HEK293 (cell line): ENCODE results near the gene NOSIP.
A peak's percentile ranks its signal among the peaks of the same experiment; 100 is the strongest.

Source experiments
- CTCF ChIA-PET: fragments of 350-600 bp; formaldehyde crosslinking; extraction: SDS; loops from one replicate; lab custom pipeline; 2021; ENCODE audit warnings: antibody characterized with exemption; lab: Yijun Ruan, JAX
- POLR2A ChIA-PET: fragments of 300-600 bp; formaldehyde crosslinking; extraction: SDS; loops from one replicate; lab custom pipeline; 2020; ENCODE audit warnings: antibody characterized with exemption, inconsistent platforms; lab: Yijun Ruan, JAX
- H3K27ac ChIP-seq: fragments of 200-500 bp; sonication (Bioruptor generic); 2 replicates; pipeline ENCODE4 v1.5.1; 2014; ENCODE audit warnings: low read depth, low read length, control low read depth, inconsistent platforms; ENCODE audit errors: extremely low read depth
- H3K36me3 ChIP-seq, 2 experiments: fragments of 200-500 bp in 1 of 2; sonication (Bioruptor generic) in 1 of 2; 1 replicate in 1 of 2; 2 replicates in 1 of 2; pipeline ENCODE4 v1.5.1; 2014 to 2017; ENCODE audit warnings: inconsistent platforms in 2 of 2, low read length in 2 of 2; ENCODE audit not compliant: control insufficient read depth in 2 of 2, insufficient read depth in 1 of 2
- H3K4me1 ChIP-seq: fragments of 200-500 bp; sonication (Bioruptor generic); 2 replicates; pipeline ENCODE4 v1.5.1; 2014; ENCODE audit warnings: mild to moderate bottlenecking, low read length, inconsistent platforms; ENCODE audit not compliant: control insufficient read depth, insufficient read depth
- H3K4me3 ChIP-seq: 2 replicates; pipeline ENCODE4 v1.5.1; 2011; ENCODE audit warnings: low read depth, mild to moderate bottlenecking, control low read depth, low read length, moderate library complexity
- H3K9me3 ChIP-seq: fragments of 200-500 bp; sonication (Bioruptor generic); 2 replicates; pipeline ENCODE4 v1.5.1; 2014; ENCODE audit warnings: low read depth, low read length, inconsistent platforms; ENCODE audit not compliant: control insufficient read depth, insufficient read depth
- EGR2 ChIP-seq: fragments of 450-650 bp; formaldehyde crosslinking; IDR thresholded peaks from 2 replicates; pipeline ENCODE4 v1.5.1; 2016; ENCODE audit warnings: low read depth, missing biosample characterization, missing genetic modification characterization
- HIC1 ChIP-seq: fragments of 450-650 bp; formaldehyde crosslinking; IDR thresholded peaks from 2 replicates; pipeline ENCODE4 v1.5.1; 2016; ENCODE audit warnings: missing biosample characterization, missing genetic modification characterization
- KLF10 ChIP-seq: fragments of 450-650 bp; IDR thresholded peaks from 2 replicates; pipeline ENCODE4 v1.5.1; 2018; ENCODE audit warnings: missing biosample characterization, mild to moderate bottlenecking, missing genetic modification characterization
- KLF7 ChIP-seq: fragments of 450-650 bp; formaldehyde crosslinking; IDR thresholded peaks from 2 replicates; pipeline ENCODE4 v1.5.1; 2016; ENCODE audit warnings: missing biosample characterization, missing genetic modification characterization, borderline replicate concordance
- MYNN ChIP-seq: fragments of 450-650 bp; formaldehyde crosslinking; IDR thresholded peaks from 2 replicates; pipeline ENCODE4 v1.5.1; 2016; ENCODE audit warnings: missing biosample characterization, missing genetic modification characterization, borderline replicate concordance
- SETDB1 ChIP-seq: IDR thresholded peaks from one replicate; pipeline ENCODE4 v1.6.1; 2017; ENCODE audit warnings: mild to moderate bottlenecking, low read length, moderate library complexity, mixed read lengths; ENCODE audit not compliant: insufficient read length
- ZBTB1 ChIP-seq: fragments of 450-650 bp; formaldehyde crosslinking; IDR thresholded peaks from 2 replicates; pipeline ENCODE4 v1.5.1; 2016; ENCODE audit warnings: missing biosample characterization, missing genetic modification characterization
- ZBTB17 ChIP-seq: fragments of 450-650 bp; formaldehyde crosslinking; IDR thresholded peaks from 2 replicates; pipeline ENCODE4 v1.5.1; 2016; ENCODE audit warnings: missing biosample characterization, missing genetic modification characterization
- ZNF19 ChIP-seq: fragments of 450-650 bp; formaldehyde crosslinking; IDR thresholded peaks from 2 replicates; pipeline ENCODE4; 2016; ENCODE audit warnings: missing biosample characterization, missing genetic modification characterization, low read depth
- ZNF48 ChIP-seq: fragments of 450-650 bp; formaldehyde crosslinking; IDR thresholded peaks from 2 replicates; pipeline ENCODE4 v1.5.1; 2016; ENCODE audit warnings: missing biosample characterization, missing genetic modification characterization
- ZNF514 ChIP-seq: fragments of 450-650 bp; formaldehyde crosslinking; IDR thresholded peaks from 2 replicates; pipeline ENCODE4 v1.5.1; 2016; ENCODE audit warnings: missing biosample characterization, missing genetic modification characterization
- ZNF555 ChIP-seq: fragments of 450-650 bp; formaldehyde crosslinking; conservative IDR thresholded peaks from 2 replicates; pipeline ENCODE4 v1.5.1; 2017; ENCODE audit warnings: missing biosample characterization, mild to moderate bottlenecking, missing genetic modification characterization, inconsistent platforms
- ZNF600 ChIP-seq: fragments of 450-650 bp; formaldehyde crosslinking; IDR thresholded peaks from 2 replicates; pipeline ENCODE4 v1.5.1; 2016; ENCODE audit warnings: missing biosample characterization, missing genetic modification characterization
- ZNF670 ChIP-seq: fragments of 450-650 bp; formaldehyde crosslinking; IDR thresholded peaks from 2 replicates; pipeline ENCODE4 v1.5.1; 2016; ENCODE audit warnings: missing biosample characterization, missing genetic modification characterization, low read depth
- ZNF777 ChIP-seq: fragments of 450-650 bp; formaldehyde crosslinking; IDR thresholded peaks from 2 replicates; pipeline ENCODE4 v1.5.1; 2017; ENCODE audit warnings: missing biosample characterization, missing genetic modification characterization, borderline replicate concordance
- ZSCAN23 ChIP-seq: fragments of 450-650 bp; formaldehyde crosslinking; IDR thresholded peaks from 2 replicates; pipeline ENCODE4 v1.5.1; 2016; ENCODE audit warnings: missing biosample characterization, missing genetic modification characterization
- TF ChIP-seq, protein P1 (sequence below): fragments of 450-650 bp; formaldehyde crosslinking; IDR thresholded peaks from 2 replicates; pipeline ENCODE4 v1.5.1; 2016; ENCODE audit warnings: missing biosample characterization, missing genetic modification characterization

NOSIP gene

DNA sequence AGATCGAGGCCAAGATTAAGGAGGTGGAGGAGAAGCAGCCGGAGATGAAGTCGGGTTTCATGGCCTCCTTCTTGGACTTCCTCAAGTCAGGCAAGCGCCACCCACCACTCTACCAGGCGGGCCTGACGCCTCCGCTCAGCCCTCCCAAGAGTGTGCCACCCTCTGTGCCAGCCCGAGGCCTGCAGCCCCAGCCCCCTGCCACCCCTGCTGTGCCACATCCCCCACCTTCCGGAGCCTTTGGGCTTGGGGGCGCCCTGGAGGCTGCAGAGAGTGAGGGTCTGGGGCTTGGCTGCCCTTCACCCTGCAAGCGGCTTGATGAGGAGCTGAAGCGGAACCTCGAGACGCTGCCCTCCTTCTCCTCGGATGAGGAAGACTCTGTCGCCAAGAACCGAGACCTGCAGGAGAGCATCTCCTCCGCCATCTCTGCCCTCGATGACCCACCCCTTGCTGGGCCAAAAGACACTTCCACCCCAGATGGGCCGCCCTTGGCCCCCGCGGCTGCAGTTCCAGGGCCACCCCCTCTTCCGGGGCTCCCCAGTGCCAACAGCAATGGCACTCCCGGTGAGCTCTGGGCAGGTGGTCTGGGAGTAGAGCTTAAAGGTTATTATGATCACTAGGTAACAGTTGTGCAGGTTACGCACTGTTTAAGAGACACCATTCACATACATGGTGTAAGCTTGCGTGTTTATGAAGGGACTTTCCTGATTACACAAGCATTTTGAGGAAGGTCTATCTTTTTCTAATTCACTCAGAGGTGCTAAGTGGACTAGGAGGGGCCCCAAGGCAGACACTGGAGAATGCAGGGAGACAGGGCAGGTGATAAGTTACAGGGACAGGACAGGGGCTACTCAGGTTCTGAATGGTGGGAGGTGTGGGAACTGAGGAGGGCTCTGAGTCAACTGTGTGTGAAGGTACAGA lies 19.3 kb upstream of the NOSIP start:
- no peak overlapping the region for H3K4me3 ChIP-seq
- ChIA-PET CTCF (interaction anchor here (0.7 kb wide), 1 partner anchor 33 kb away, joined by 3 read pairs; no protein-coding TSS in a partner anchor), POLR2A (interaction anchor here (0.6 to 0.9 kb wide), 2 partner anchors 9 to 483 kb away, joined by 4 to 5 read pairs; no protein-coding TSS in a partner anchor)
- TF ChIP-seq ZNF48 (tag by site-specific recombination) (no peak), EGR2 (tag by site-specific recombination) (0 out of 2 replicates have a peak, but pooled peaks have one; percentile 28), SETDB1 (no peak), ZNF19 (tag by site-specific recombination) (no peak), ZBTB1 (tag by site-specific recombination) (no peak)
- no peak overlapping the region for H3K27ac ChIP-seq
- no peaks in the 10 kb centered on the region for H3K9me3 ChIP-seq
- H3K36me3 ChIP-seq: peaks cover 67 to 85% of the 10 kb centered on the region in 2 experiments
- no peaks in the 10 kb centered on the region for H3K4me1 ChIP-seq

- H3K4me1 ChIP-seq: peaks cover 7% of the 10 kb centered on the region
- CTCF ChIA-PET: no interaction called here
These were observed 17.3 kb upstream of the NOSIP start for GRCh38 chr19:49597703-49597974.

GRCh38 chr19:49596954-49597702 lies 16.8 kb upstream of the NOSIP start:
- ChIA-PET CTCF (interaction anchor here (0.6 to 0.8 kb wide), 3 partner anchors 90 to 539 kb away, joined by 3 to 6 read pairs (median 4); no protein-coding TSS in a partner anchor), POLR2A (no interaction called here)
- Histone ChIP-seq H3K36me3 (peaks cover 56 to 73% of the 10 kb centered on the region in 2 experiments), H3K4me1 (peaks cover 7% of the 10 kb centered on the region), H3K27ac (no peak overlapping the region), H3K9me3 (no peaks in the 10 kb centered on the region), H3K4me3 (no peak overlapping the region)
- no peak for TF ChIP-seq ZNF777
- no peak for TF ChIP-seq ZNF555 (tag by site-specific recombination)
- no peak for TF ChIP-seq ZBTB17 (tag by site-specific recombination)
- TF ChIP-seq, protein P1, sequence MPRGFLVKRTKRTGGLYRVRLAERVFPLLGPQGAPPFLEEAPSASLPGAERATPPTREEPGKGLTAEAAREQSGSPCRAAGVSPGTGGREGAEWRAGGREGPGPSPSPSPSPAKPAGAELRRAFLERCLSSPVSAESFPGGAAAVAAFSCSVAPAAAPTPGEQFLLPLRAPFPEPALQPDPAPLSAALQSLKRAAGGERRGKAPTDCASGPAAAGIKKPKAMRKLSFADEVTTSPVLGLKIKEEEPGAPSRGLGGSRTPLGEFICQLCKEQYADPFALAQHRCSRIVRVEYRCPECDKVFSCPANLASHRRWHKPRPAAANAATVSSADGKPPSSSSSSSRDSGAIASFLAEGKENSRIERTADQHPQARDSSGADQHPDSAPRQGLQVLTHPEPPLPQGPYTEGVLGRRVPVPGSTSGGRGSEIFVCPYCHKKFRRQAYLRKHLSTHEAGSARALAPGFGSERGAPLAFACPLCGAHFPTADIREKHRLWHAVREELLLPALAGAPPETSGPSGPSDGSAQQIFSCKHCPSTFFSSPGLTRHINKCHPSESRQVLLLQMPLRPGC (tag by site-specific recombination): no peak
- no peak for TF ChIP-seq MYNN
- no peak for TF ChIP-seq ZNF600 (tag by site-specific recombination)

More at GRCh38 chr19:49597703-49597974, 17.3 kb upstream of the NOSIP start:
- Histone ChIP-seq H3K9me3 (no peaks in the 10 kb centered on the region), H3K36me3 (peaks cover 62 to 78% of the 10 kb centered on the region in 2 experiments), H3K4me3 (no peak overlapping the region), H3K27ac (no peak overlapping the region)
- TF ChIP-seq ZNF514 (tag by site-specific recombination) (no peak), KLF10 (tag by site-specific recombination) (no peak), HIC1 (tag by site-specific recombination) (no peak), ZSCAN23 (no peak), ZNF670 (no peak), KLF7 (tag by site-specific recombination) (no peak)
- POLR2A ChIA-PET: no interaction called here
